ENCODE results near the gene GHRL. TPM values are rescaled to one million over a fixed set of nuclear protein-coding genes. Genes with fewer than 3 reads are reported as not detected.
A peak's percentile ranks its signal among the peaks of the same experiment; 100 is the strongest.

Gene GHRL
- polyA plus RNA-seq, 4 donors: 2.8 to 21.9 (median 14.5) TPM

DNA sequence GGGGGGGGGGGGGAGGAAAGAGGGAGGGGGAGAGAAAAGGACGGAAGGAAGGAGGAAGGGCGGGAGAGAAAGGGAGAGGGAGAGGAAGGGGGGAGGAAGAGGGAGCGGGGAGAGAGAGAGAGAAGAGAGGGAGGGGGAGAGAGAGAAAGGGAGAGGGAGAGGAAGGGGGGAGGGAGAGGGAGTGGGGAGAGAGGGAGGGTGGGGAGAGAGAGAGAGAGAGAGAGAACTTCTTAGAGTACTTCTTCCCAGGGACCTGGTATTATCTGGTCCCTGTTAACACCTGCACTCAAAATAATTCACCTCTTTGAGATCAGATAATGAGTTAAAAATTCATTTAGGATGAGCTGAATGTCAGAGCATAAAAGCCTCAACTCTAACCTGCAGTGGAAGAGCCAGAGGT lies 27.1 kb upstream of the GHRL start:
- H3K4me1 ChIP-seq (ENCODE audit: control insufficient read depth in 3 of 3, insufficient read depth in 2 of 3, low read depth in 1 of 3, low read length in 2 of 3): peaks cover 0 to 28% (median 5%) of the 10 kb centered on the region in 3 donors
- FAIRE-seq (no peak), DNase-seq (no peak)
- no peaks in the 10 kb centered on the region for H3K9me3 ChIP-seq (ENCODE audit: control insufficient read depth in 2 of 2, insufficient read depth in 1 of 2, low read depth in 1 of 2, low read length in 1 of 2)
- H3K36me3 ChIP-seq (ENCODE audit: control insufficient read depth in 3 of 3, insufficient read depth in 2 of 3, low read depth in 1 of 3, low read length in 3 of 3): peaks cover 4 to 34% (median 16%) of the 10 kb centered on the region in 3 donors
- 7 to 21% (median 14%) methylated on average over 2 to 3 of the region's 3 CpGs for WGBS, 3 donors
- peak overlapping the region in 2 of 3 donors; percentile 77 to 85 for H3K27ac ChIP-seq (ENCODE audit: low read depth in 1 of 3, low read length in 2 of 3)
- H3K27me3 ChIP-seq (ENCODE audit: control insufficient read depth in 3 of 3, insufficient read depth in 3 of 3, low read length in 3 of 3): no peaks in the 10 kb centered on the region
- peak overlapping the region; percentile 87 to 98 (median 89) for H3K4me3 ChIP-seq (ENCODE audit: low read depth in 1 of 3, low read length in 3 of 3)

DNA sequence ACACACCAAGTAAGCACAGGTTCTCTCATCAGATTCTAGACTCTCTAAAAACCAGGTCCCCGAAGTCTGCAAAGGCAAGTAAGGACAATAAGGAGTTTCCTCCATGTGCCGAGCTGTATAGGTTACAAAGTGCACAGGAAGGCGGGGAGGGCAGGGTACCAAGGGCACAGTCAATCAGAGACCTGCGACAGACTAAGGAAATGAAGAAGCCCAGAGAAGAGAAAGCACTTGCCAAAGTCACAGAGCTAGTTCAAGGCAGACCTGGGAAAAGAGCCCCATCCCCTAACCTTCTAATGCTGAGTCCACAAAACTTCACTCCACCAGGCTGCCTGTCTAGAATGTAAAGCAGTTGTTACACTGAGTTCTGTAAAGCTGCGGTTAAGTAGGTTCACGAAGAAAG lies 26.5 kb upstream of the GHRL start:
- Histone ChIP-seq H3K27ac (ENCODE audit: low read depth in 1 of 3, low read length in 2 of 3) (peak overlapping the region; percentile 59 to 77 (median 74)), H3K4me1 (ENCODE audit: control insufficient read depth in 3 of 3, insufficient read depth in 2 of 3, low read depth in 1 of 3, low read length in 2 of 3) (peaks cover 0 to 28% (median 5%) of the 10 kb centered on the region in 3 donors), H3K4me3 (ENCODE audit: low read depth in 1 of 3, low read length in 3 of 3) (peak overlapping the region in 2 of 3 donors; percentile 87 to 98), H3K9me3 (ENCODE audit: control insufficient read depth in 2 of 2, insufficient read depth in 1 of 2, low read depth in 1 of 2, low read length in 1 of 2) (no peaks in the 10 kb centered on the region), H3K36me3 (ENCODE audit: control insufficient read depth in 3 of 3, insufficient read depth in 2 of 3, low read depth in 1 of 3, low read length in 3 of 3) (peaks cover 9 to 38% (median 18%) of the 10 kb centered on the region in 3 donors), H3K27me3 (ENCODE audit: control insufficient read depth in 3 of 3, insufficient read depth in 3 of 3, low read length in 3 of 3) (no peaks in the 10 kb centered on the region)
- FAIRE-seq: no peak
- 13 to 57% (median 21%) methylated on average over 6 of the region's 6 CpGs for WGBS, 3 donors
- DNase-seq: peak; percentile 68 to 90

DNA sequence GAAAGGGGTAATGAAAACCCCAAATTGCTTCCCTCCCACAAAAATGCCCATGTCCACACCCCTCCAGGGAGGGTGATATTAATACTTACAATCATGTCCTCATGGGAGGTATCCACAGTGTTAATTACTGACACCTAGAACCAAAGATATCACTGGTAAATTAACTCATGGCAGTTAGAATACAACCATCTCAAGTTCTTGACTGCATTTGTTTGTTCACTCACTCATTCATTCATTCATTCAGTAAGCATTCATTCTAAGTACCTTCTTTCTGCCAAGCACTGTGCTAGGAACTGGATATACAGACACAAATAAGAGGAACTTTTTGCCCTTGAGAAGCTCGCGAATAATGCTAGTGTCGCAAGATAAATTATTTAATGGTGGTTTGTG lies 25.2 kb upstream of the GHRL start:
- no peaks in the 10 kb centered on the region for H3K9me3 ChIP-seq (ENCODE audit: control insufficient read depth in 2 of 2, insufficient read depth in 1 of 2, low read depth in 1 of 2, low read length in 1 of 2)
- H3K36me3 ChIP-seq (ENCODE audit: control insufficient read depth in 3 of 3, insufficient read depth in 2 of 3, low read depth in 1 of 3, low read length in 3 of 3): peaks cover 12 to 48% (median 23%) of the 10 kb centered on the region in 3 donors
- WGBS, 3 donors: 93 to 95% (median 93%) methylated on average over 3 of the region's 3 CpGs
- no peak overlapping the region for H3K4me3 ChIP-seq (ENCODE audit: low read depth in 1 of 3, low read length in 3 of 3)
- FAIRE-seq: no peak
- H3K27me3 ChIP-seq (ENCODE audit: control insufficient read depth in 3 of 3, insufficient read depth in 3 of 3, low read length in 3 of 3): no peaks in the 10 kb centered on the region
- peaks cover 0 to 28% (median 5%) of the 10 kb centered on the region in 3 donors for H3K4me1 ChIP-seq (ENCODE audit: control insufficient read depth in 3 of 3, insufficient read depth in 2 of 3, low read depth in 1 of 3, low read length in 2 of 3)
- H3K27ac ChIP-seq (ENCODE audit: low read depth in 1 of 3, low read length in 2 of 3): peak overlapping the region in 2 of 3 donors; percentile 53 to 57
- no peak for DNase-seq

DNA sequence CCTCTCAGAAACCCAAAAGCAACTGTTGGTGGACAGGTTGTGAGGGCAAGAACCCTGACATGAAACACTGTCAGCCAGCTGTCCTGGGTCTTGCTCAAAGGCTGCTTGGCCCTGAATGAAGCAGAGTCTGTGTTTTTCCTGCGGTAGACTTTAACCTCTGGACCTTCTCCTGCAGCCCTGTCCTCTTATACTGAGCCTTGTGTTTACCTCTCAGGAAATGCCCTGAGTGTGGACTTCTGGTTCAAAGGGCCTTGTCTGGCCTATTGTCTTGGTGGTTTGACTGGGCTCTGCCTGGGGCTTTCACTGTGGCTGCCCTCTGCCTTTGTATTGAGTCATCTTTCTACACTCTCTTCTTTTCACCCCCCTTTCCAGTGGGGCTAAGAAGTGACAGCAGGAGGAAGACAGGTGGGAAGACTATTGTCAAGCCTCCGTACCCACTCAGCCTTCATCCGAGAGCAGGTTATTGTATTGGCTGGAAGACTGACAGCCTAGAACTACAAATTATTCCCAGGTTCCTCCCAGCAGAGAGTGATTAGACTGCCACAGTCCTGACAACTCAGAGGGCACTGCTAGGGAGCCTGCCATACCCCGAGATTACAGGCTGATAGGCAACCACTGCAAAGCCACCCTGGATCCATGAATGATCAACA lies 24.7 kb upstream of the GHRL start:
- Histone ChIP-seq H3K4me1 (ENCODE audit: control insufficient read depth in 3 of 3, insufficient read depth in 2 of 3, low read depth in 1 of 3, low read length in 2 of 3) (peaks cover 0 to 28% (median 5%) of the 10 kb centered on the region in 3 donors), H3K4me3 (ENCODE audit: low read depth in 1 of 3, low read length in 3 of 3) (no peak overlapping the region), H3K27me3 (ENCODE audit: control insufficient read depth in 3 of 3, insufficient read depth in 3 of 3, low read length in 3 of 3) (no peaks in the 10 kb centered on the region), H3K36me3 (ENCODE audit: control insufficient read depth in 3 of 3, insufficient read depth in 2 of 3, low read depth in 1 of 3, low read length in 3 of 3) (peaks cover 15 to 53% (median 29%) of the 10 kb centered on the region in 3 donors), H3K27ac (ENCODE audit: low read depth in 1 of 3, low read length in 2 of 3) (peak overlapping the region in 2 of 3 donors; percentile 53 to 57), H3K9me3 (ENCODE audit: control insufficient read depth in 2 of 2, insufficient read depth in 1 of 2, low read depth in 1 of 2, low read length in 1 of 2) (no peaks in the 10 kb centered on the region)
- DNase-seq (peak; percentile 79 to 91), FAIRE-seq (no peak)
- 63 to 83% (median 67%) methylated on average over 4 of the region's 4 CpGs for WGBS, 3 donors

DNA sequence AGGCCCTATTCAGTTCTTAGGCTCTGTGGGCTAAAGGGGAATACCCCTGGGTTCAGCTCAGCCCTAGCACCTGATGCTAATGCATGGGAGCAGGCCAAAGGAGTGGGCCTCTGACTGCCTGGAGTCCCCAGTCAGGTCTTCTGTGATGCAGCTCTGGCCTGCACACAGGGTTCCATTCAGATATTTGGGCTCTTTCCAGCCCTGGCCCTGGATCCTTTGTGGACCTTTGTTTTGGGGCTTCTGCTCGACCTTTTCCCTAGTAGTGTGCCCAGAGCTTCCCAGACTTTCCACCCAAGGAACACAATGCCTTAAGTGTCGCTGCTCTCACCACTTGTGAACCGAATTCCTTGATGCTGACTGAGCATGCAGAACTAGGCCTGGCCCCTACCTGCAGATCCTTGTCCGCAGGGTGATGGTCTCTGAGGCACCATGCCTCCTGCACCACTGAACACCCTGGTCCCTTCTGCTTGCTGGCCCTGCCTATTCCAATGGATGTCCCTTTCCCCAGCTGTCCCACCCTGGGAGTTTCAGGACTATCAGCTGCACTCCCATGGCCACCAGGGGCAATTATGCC lies 23.1 kb upstream of the GHRL start:
- H3K9me3 ChIP-seq (ENCODE audit: control insufficient read depth in 2 of 2, insufficient read depth in 1 of 2, low read depth in 1 of 2, low read length in 1 of 2): no peaks in the 10 kb centered on the region
- DNase-seq (no peak), FAIRE-seq (no peak)
- H3K27me3 ChIP-seq (ENCODE audit: control insufficient read depth in 3 of 3, insufficient read depth in 3 of 3, low read length in 3 of 3): no peaks in the 10 kb centered on the region
- H3K4me3 ChIP-seq (ENCODE audit: low read depth in 1 of 3, low read length in 3 of 3): no peak overlapping the region
- H3K36me3 ChIP-seq (ENCODE audit: control insufficient read depth in 3 of 3, insufficient read depth in 2 of 3, low read depth in 1 of 3, low read length in 3 of 3): peaks cover 22 to 66% (median 35%) of the 10 kb centered on the region in 3 donors
- WGBS, 3 donors: 94 to 97% (median 94%) methylated on average over 4 of the region's 4 CpGs
- peaks cover 0 to 26% (median 5%) of the 10 kb centered on the region in 3 donors for H3K4me1 ChIP-seq (ENCODE audit: control insufficient read depth in 3 of 3, insufficient read depth in 2 of 3, low read depth in 1 of 3, low read length in 2 of 3)
- no peak overlapping the region for H3K27ac ChIP-seq (ENCODE audit: low read depth in 1 of 3, low read length in 2 of 3)

DNA sequence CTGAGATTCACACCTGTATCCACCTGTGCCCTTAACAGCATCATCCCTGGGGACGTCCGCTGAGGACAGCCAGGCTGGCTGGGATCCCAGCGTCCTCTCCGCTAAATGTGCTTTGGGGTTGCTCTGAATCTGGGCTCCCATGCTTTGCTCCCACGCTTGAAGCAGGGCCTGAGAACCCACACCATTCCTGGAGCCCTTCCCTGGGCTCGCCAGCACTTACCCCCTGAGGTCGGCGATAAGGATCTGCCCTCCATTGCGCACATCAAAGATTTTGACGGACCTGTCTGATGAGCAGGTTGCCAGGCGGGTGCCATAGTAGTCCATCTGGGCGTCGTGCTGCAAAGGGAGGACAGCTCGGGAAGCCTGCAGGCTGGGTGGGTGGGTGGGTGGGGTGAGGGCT lies 22.4 kb upstream of the GHRL start:
- 91 to 94% (median 93%) methylated on average over 13 to 14 of the region's 14 CpGs for WGBS, 3 donors
- Histone ChIP-seq H3K27me3 (ENCODE audit: control insufficient read depth in 3 of 3, insufficient read depth in 3 of 3, low read length in 3 of 3) (no peaks in the 10 kb centered on the region), H3K36me3 (ENCODE audit: control insufficient read depth in 3 of 3, insufficient read depth in 2 of 3, low read depth in 1 of 3, low read length in 3 of 3) (peaks cover 22 to 70% (median 36%) of the 10 kb centered on the region in 3 donors), H3K9me3 (ENCODE audit: control insufficient read depth in 2 of 2, insufficient read depth in 1 of 2, low read depth in 1 of 2, low read length in 1 of 2) (no peaks in the 10 kb centered on the region), H3K27ac (ENCODE audit: low read depth in 1 of 3, low read length in 2 of 3) (no peak overlapping the region), H3K4me3 (ENCODE audit: low read depth in 1 of 3, low read length in 3 of 3) (no peak overlapping the region), H3K4me1 (ENCODE audit: control insufficient read depth in 3 of 3, insufficient read depth in 2 of 3, low read depth in 1 of 3, low read length in 2 of 3) (peaks cover 0 to 26% (median 5%) of the 10 kb centered on the region in 3 donors)
- DNase-seq (no peak), FAIRE-seq (no peak)

DNA sequence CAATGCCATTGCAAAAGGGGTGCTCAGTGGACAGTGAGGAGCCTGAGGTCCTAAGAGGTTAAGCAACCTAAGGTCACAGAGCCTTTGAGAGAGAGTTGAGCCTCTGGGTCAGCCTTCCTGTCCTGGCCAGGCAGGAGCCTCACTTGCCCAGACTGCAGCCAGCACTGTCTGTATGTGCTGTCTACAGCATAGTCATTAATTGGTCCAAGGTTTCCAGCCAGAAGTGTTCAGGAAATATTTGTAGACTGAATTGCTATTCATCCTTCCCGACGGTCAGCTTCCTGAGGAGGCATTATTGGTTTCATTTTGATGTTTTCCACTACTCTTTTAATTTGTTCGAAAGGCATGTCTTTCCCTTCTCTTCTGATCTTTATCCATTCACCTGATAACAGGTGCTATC lies 20.1 kb upstream of the GHRL start:
- DNase-seq: no peak
- peaks cover 0 to 13% (median 0%) of the 10 kb centered on the region in 3 donors for H3K4me1 ChIP-seq (ENCODE audit: control insufficient read depth in 3 of 3, insufficient read depth in 2 of 3, low read depth in 1 of 3, low read length in 2 of 3)
- no peak overlapping the region for H3K4me3 ChIP-seq (ENCODE audit: low read depth in 1 of 3, low read length in 3 of 3)
- WGBS, 3 donors: 75 to 88% (median 78%) methylated on average over 3 of the region's 3 CpGs
- no peaks in the 10 kb centered on the region for H3K9me3 ChIP-seq (ENCODE audit: control insufficient read depth in 2 of 2, insufficient read depth in 1 of 2, low read depth in 1 of 2, low read length in 1 of 2)
- H3K27me3 ChIP-seq (ENCODE audit: control insufficient read depth in 3 of 3, insufficient read depth in 3 of 3, low read length in 3 of 3): no peaks in the 10 kb centered on the region
- no peak for FAIRE-seq
- H3K27ac ChIP-seq (ENCODE audit: low read depth in 1 of 3, low read length in 2 of 3): no peak overlapping the region
- H3K36me3 ChIP-seq (ENCODE audit: control insufficient read depth in 3 of 3, insufficient read depth in 2 of 3, low read depth in 1 of 3, low read length in 3 of 3): peaks cover 26 to 74% (median 35%) of the 10 kb centered on the region in 3 donors

DNA sequence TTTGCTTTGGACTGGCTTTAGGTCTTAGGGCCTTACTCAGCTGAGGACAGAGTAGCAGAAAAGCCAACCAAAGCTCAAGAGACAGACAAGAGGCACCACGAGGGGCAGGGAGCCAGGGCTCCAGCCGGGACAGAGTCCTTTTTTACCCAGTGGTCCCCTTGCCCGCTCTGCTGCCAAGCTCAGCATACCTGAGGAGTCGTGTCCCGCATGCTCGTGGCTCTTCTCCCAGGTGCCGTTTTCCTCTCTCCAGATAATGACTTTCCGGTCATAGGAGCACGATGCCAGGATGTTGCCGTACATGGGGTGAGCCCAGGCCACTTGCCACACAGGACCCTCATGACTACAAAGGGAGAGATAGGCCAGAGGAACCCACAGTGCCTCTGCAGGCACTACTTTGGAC lies 19.6 kb upstream of the GHRL start:
- Histone ChIP-seq H3K4me3 (ENCODE audit: low read depth in 1 of 3, low read length in 3 of 3) (no peak overlapping the region), H3K27me3 (ENCODE audit: control insufficient read depth in 3 of 3, insufficient read depth in 3 of 3, low read length in 3 of 3) (no peaks in the 10 kb centered on the region), H3K27ac (ENCODE audit: low read depth in 1 of 3, low read length in 2 of 3) (no peak overlapping the region), H3K36me3 (ENCODE audit: control insufficient read depth in 3 of 3, insufficient read depth in 2 of 3, low read depth in 1 of 3, low read length in 3 of 3) (peaks cover 28 to 72% (median 35%) of the 10 kb centered on the region in 3 donors), H3K9me3 (ENCODE audit: control insufficient read depth in 2 of 2, insufficient read depth in 1 of 2, low read depth in 1 of 2, low read length in 1 of 2) (no peaks in the 10 kb centered on the region), H3K4me1 (ENCODE audit: control insufficient read depth in 3 of 3, insufficient read depth in 2 of 3, low read depth in 1 of 3, low read length in 2 of 3) (peaks cover 0 to 8% (median 0%) of the 10 kb centered on the region in 3 donors)
- 85 to 89% (median 87%) methylated on average over 10 of the region's 10 CpGs for WGBS, 3 donors
- FAIRE-seq: no peak
- DNase-seq: no peak

Measured in small intestine (tissue), 7 donors.